Measurements from ENCODE around the gene CSMD2. TPM values are rescaled to one million over a fixed set of nuclear protein-coding genes. Genes with fewer than 3 reads are reported as not detected.

CSMD2 gene
- total RNA-seq, 1 donor from 2014 or later: 0.55 TPM

GRCh38 chr1:34013958-34014737 lies 150.9 kb downstream of the CSMD2 start:
- Mint-ChIP-seq H3K27ac (ENCODE audit: unreplicated experiment) (no peak overlapping the region), H3K4me3 (ENCODE audit: unreplicated experiment) (no peak overlapping the region), H3K4me1 (ENCODE audit: low read depth) (no peaks in the 10 kb centered on the region), H3K36me3 (ENCODE audit: low read depth) (no peaks in the 10 kb centered on the region), H3K9me3 (ENCODE audit: low read depth) (peaks cover 9% of the 10 kb centered on the region), H3K27me3 (ENCODE audit: low read depth) (no peaks in the 10 kb centered on the region)
- peak; percentile 19 for TF ChIP-seq CTCF (IDR thresholded peaks at IDR 0.05)
- no peak for DNase-seq (ENCODE audit: low spot score)

GRCh38 chr1:34013136-34013535 lies 151.9 kb downstream of the CSMD2 start:
- H3K27ac Mint-ChIP-seq (ENCODE audit: unreplicated experiment): no peak overlapping the region
- no peak for DNase-seq (ENCODE audit: low spot score)
- TF ChIP-seq CTCF (IDR thresholded peaks at IDR 0.05): no peak
- H3K4me1 Mint-ChIP-seq (ENCODE audit: low read depth): no peaks in the 10 kb centered on the region
- no peaks in the 10 kb centered on the region for H3K36me3 Mint-ChIP-seq (ENCODE audit: low read depth)
- no peak overlapping the region for H3K4me3 Mint-ChIP-seq (ENCODE audit: unreplicated experiment)
- H3K9me3 Mint-ChIP-seq (ENCODE audit: low read depth): peaks cover 9% of the 10 kb centered on the region
- H3K27me3 Mint-ChIP-seq (ENCODE audit: low read depth): no peaks in the 10 kb centered on the region

- Mint-ChIP-seq H3K36me3 (ENCODE audit: low read depth) (no peaks in the 10 kb centered on the region), H3K9me3 (ENCODE audit: low read depth) (peaks cover 3% of the 10 kb centered on the region), H3K4me1 (ENCODE audit: low read depth) (no peaks in the 10 kb centered on the region), H3K27ac (ENCODE audit: unreplicated experiment) (no peak overlapping the region), H3K4me3 (ENCODE audit: unreplicated experiment) (no peak overlapping the region), H3K27me3 (ENCODE audit: low read depth) (no peaks in the 10 kb centered on the region)
- TF ChIP-seq CTCF (IDR thresholded peaks at IDR 0.05): no peak
- DNase-seq (ENCODE audit: low spot score): no peak
Measured at GRCh38 chr1:34009340-34009985, 155.6 kb downstream of the CSMD2 start.

GRCh38 chr1:34007760-34008159 lies 157.3 kb downstream of the CSMD2 start:
- Mint-ChIP-seq H3K4me1 (ENCODE audit: low read depth) (no peaks in the 10 kb centered on the region), H3K27me3 (ENCODE audit: low read depth) (no peaks in the 10 kb centered on the region), H3K4me3 (ENCODE audit: unreplicated experiment) (no peak overlapping the region), H3K9me3 (ENCODE audit: low read depth) (peaks cover 3% of the 10 kb centered on the region), H3K27ac (ENCODE audit: unreplicated experiment) (no peak overlapping the region), H3K36me3 (ENCODE audit: low read depth) (no peaks in the 10 kb centered on the region)
- DNase-seq (ENCODE audit: low spot score): no peak
- TF ChIP-seq CTCF (IDR thresholded peaks at IDR 0.05): no peak

GRCh38 chr1:34005309-34005708 lies 159.7 kb downstream of the CSMD2 start:
- H3K9me3 Mint-ChIP-seq (ENCODE audit: low read depth): no peaks in the 10 kb centered on the region
- H3K27ac Mint-ChIP-seq (ENCODE audit: unreplicated experiment): no peak overlapping the region
- H3K4me3 Mint-ChIP-seq (ENCODE audit: unreplicated experiment): no peak overlapping the region
- no peaks in the 10 kb centered on the region for H3K36me3 Mint-ChIP-seq (ENCODE audit: low read depth)
- H3K4me1 Mint-ChIP-seq (ENCODE audit: low read depth): no peaks in the 10 kb centered on the region
- TF ChIP-seq CTCF (IDR thresholded peaks at IDR 0.05): no peak
- no peak for DNase-seq (ENCODE audit: low spot score)
- H3K27me3 Mint-ChIP-seq (ENCODE audit: low read depth): peaks cover 2% of the 10 kb centered on the region
